OCI-LY3 (cell line): Measurements from ENCODE around the gene PDLIM3.

Experiments used
- CTCF ChIP-seq: fragments of 200-600, 300-600 bp; sonication (generic); IDR thresholded peaks from 2 replicates; pipeline ENCODE4 v1.5.1; 2014; ENCODE audit warnings: antibody characterized with exemption, low read length, low read depth
- EZH2phosphoT487 ChIP-seq: fragments of 200-600 bp; shearing (Covaris generic); IDR thresholded peaks from 2 replicates; pipeline ENCODE4 v1.6.1; 2018; ENCODE audit warnings: antibody characterized with exemption, mixed run types, low read depth

- TF ChIP-seq CTCF (no peak), EZH2phosphoT487 (no peak)
Observed at GRCh38 chr4:185535612-185536410, 504 bp upstream of the PDLIM3 start.
